ENCODE results near the gene MOG.

- TF ChIP-seq, protein P1, sequence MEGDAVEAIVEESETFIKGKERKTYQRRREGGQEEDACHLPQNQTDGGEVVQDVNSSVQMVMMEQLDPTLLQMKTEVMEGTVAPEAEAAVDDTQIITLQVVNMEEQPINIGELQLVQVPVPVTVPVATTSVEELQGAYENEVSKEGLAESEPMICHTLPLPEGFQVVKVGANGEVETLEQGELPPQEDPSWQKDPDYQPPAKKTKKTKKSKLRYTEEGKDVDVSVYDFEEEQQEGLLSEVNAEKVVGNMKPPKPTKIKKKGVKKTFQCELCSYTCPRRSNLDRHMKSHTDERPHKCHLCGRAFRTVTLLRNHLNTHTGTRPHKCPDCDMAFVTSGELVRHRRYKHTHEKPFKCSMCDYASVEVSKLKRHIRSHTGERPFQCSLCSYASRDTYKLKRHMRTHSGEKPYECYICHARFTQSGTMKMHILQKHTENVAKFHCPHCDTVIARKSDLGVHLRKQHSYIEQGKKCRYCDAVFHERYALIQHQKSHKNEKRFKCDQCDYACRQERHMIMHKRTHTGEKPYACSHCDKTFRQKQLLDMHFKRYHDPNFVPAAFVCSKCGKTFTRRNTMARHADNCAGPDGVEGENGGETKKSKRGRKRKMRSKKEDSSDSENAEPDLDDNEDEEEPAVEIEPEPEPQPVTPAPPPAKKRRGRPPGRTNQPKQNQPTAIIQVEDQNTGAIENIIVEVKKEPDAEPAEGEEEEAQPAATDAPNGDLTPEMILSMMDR (IDR thresholded peaks at IDR 0.05; ENCODE audit: low read length), result no peak
- TF ChIP-seq EZH2 (IDR thresholded peaks at IDR 0.05; ENCODE audit: borderline replicate concordance, low read length), result no peak
Observed at GRCh38 chr6:29627755-29628418, 29.0 kb upstream of the MOG start.

Measured in OCI-LY1 (cell line).